Ovary (tissue), 9 donors: ENCODE results near the gene ISCA1. TPM values are rescaled to one million over a fixed set of nuclear protein-coding genes. Genes with fewer than 3 reads are reported as not detected.
"Not testable (repeated sequence)": the region's sequence is repeated elsewhere in the genome, so short reads cannot be mapped to it uniquely, and the experiment has no call there.

Source experiments
- DNase-seq, 5 donors: peaks; one replicate each; pipeline ENCODE4 v3.0.0-alpha.2; 2019 to 2020
- H3K27ac ChIP-seq, 2 donors: fragments of 200-600 bp; one replicate each; pipeline versions ENCODE4 v1.5.1 to v1.8.0; 2019 to 2022
- H3K27me3 ChIP-seq: fragments of 200-600 bp; one replicate; pipeline ENCODE4 v1.8.0; 2022
- H3K36me3 ChIP-seq: fragments of 200-600 bp; sonication (generic); one replicate; pipeline ENCODE4 v1.5.1; 2019
- H3K4me1 ChIP-seq: one replicate; pipeline ENCODE4 v1.8.1; 2013; ENCODE audit warnings: mild to moderate bottlenecking, moderate library complexity; ENCODE audit not compliant: insufficient read depth
- H3K4me3 ChIP-seq: fragments of 200-600 bp; sonication (generic); one replicate; pipeline ENCODE4 v1.5.1; 2017
- H3K9me3 ChIP-seq, 2 donors: fragments of 200-600 bp in 1 of 2; sonication (generic) in 1 of 2; one replicate each; pipeline versions ENCODE4 v1.5.1 to v1.8.1; 2013 to 2019; ENCODE audit warnings: mild to moderate bottlenecking in 1 of 2, moderate library complexity in 1 of 2
- CTCF ChIP-seq, 3 donors: fragments of 450-650 bp in 2 of 3; fragments of 200-600 bp in 1 of 3; IDR thresholded peaks; one replicate each; pipeline versions ENCODE4 v1.5.1 to v1.8.0; 2016 to 2022; ENCODE audit warnings: antibody characterized with exemption in 3 of 3, mild to moderate bottlenecking in 1 of 3
- EP300 ChIP-seq: sonication (generic); formaldehyde crosslinking; IDR thresholded peaks from one replicate; pipeline ENCODE4 v1.6.1; 2017; ENCODE audit warnings: antibody characterized with exemption
- POLR2A ChIP-seq: fragments of 450-650 bp; IDR thresholded peaks from one replicate; pipeline ENCODE4 v1.6.1; 2017; ENCODE audit warnings: antibody characterized with exemption, mild to moderate bottlenecking, moderate library complexity
- WGBS, 3 donors: extraction: QIAGEN DNeasy Blood & Tissue Kit in 1 of 3; methylation state at CpG; one replicate each; pipeline versions ENCODE4 v1.1.5 to v1.1.7; 2013 to 2017; 5-methylcytosine and 5-hydroxymethylcytosine counted together
- intact Hi-C, 4 donors: fragments of 100-400 bp; cut with DNase I; formaldehyde crosslinking; loops; one replicate each; pipeline versions ENCODE4 v1.11.0 to v1.15.1; 2022 to 2023
- polyA plus RNA-seq, 2 donors: library from polyadenylated mRNA; stranded (reverse); fragments of 200-250 nt in 1 of 2; fragments of 350-450 nt in 1 of 2; fragmentation: Illumina TruSeq in 1 of 2; extraction: RNeasy Lipid Tissue Mini Kit (QIAGEN cat#74804) in 1 of 2; gene quantifications; one replicate each; pipeline ENCODE4 v1.2.3, GENCODE V29; 2013 to 2014
- total RNA-seq, 7 donors: library from RNA; depleted of rRNA in 2 of 7; stranded (reverse); fragments of >200 nt in 2 of 7; fragmentation: NEBNext Ultra II Directional in 3 of 7; extraction: Animal tissue kit (Norgen Biotek cat#: 25700) in 3 of 7; gene quantifications; one replicate each; pipeline versions ENCODE4 v1.1.0 to v1.2.4, GENCODE V29; 2016 to 2023
- donor health status: DM: no; HTN: no; CAD: no; lungs with moderate emphysema.
- donor health status: DM: no; HTN: no; CAD: no.
- donor health status: Bipolar disorder and iron deficiency.
- donor health status: DM: yes; HTN: yes; CAD: no.
- donor health status: DM: no; HTN: no; CAD: no.
- donor health status: DM: yes; HTN: yes; CAD: no.

Gene ISCA1
- total and polyA plus RNA-seq, 9 donors, result 22.5 to 48.6 (median 32.0) TPM

- Histone ChIP-seq H3K9me3 (no peaks in the 10 kb centered on the region), H3K27me3 (no peaks in the 10 kb centered on the region), H3K36me3 (no peaks in the 10 kb centered on the region), H3K4me1 (no peaks in the 10 kb centered on the region), H3K27ac (peak overlapping the region in 1 of 2 donors; percentile 55), H3K4me3 (no peak overlapping the region)
- TF ChIP-seq CTCF (IDR thresholded peaks at IDR 0.05), result no peak
- TF ChIP-seq POLR2A, result no peak
- TF ChIP-seq EP300, result no peak
- WGBS, 3 donors, result 31 to 65% (median 47%) methylated on average over 11 of the region's 11 CpGs
- peak in 3 of 5 donors; percentile 18 to 47 (median 41) for DNase-seq
- intact Hi-C loops, result no loop called here
These were observed 16.5 kb upstream of the ISCA1 start for GRCh38 chr9:86298873-86299272.

- not testable (repeated sequence) for H3K4me3 ChIP-seq, H3K9me3 ChIP-seq, H3K27ac ChIP-seq, H3K27me3 ChIP-seq, H3K4me1 ChIP-seq, DNase-seq, H3K36me3 ChIP-seq
- 75 to 88% (median 81%) methylated on average over 6 of the region's 6 CpGs for WGBS, 3 donors
- intact Hi-C loops, result loop anchor here in 1 of 4 donors (5.0 kb wide), 1 partner anchor 42 kb away; no protein-coding TSS in a partner anchor
These were observed 8.0 kb upstream of the ISCA1 start for GRCh38 chr9:86290341-86290740.

- Histone ChIP-seq H3K4me1 (no peaks in the 10 kb centered on the region), H3K27me3 (no peaks in the 10 kb centered on the region), H3K36me3 (no peaks in the 10 kb centered on the region), H3K4me3 (no peak overlapping the region), H3K27ac (no peak overlapping the region), H3K9me3 (no peaks in the 10 kb centered on the region)
- intact Hi-C loops, result no loop called here
- WGBS, 3 donors, result 90 to 91% (median 91%) methylated on average over 6 of the region's 6 CpGs
- TF ChIP-seq CTCF (IDR thresholded peaks at IDR 0.05), result no peak
- no peak for TF ChIP-seq EP300
- no peak for TF ChIP-seq POLR2A
- no peak for DNase-seq
These were observed 6.3 kb upstream of the ISCA1 start for GRCh38 chr9:86288499-86289198.

GRCh38 chr9:86287013-86287412 lies 4.7 kb upstream of the ISCA1 start:
- intact Hi-C loops, result no loop called here
- 33 to 47% (median 47%) methylated on average over 7 of the region's 7 CpGs for WGBS, 3 donors
- TF ChIP-seq POLR2A (no peak), CTCF (IDR thresholded peaks at IDR 0.05) (no peak), EP300 (no peak)
- no peaks in the 10 kb centered on the region for H3K27me3 ChIP-seq
- no peak overlapping the region for H3K4me3 ChIP-seq
- no peaks in the 10 kb centered on the region for H3K4me1 ChIP-seq
- no peaks in the 10 kb centered on the region for H3K9me3 ChIP-seq
- peak in 2 of 5 donors; percentile 24 to 42 for DNase-seq
- no peaks in the 10 kb centered on the region for H3K36me3 ChIP-seq
- H3K27ac ChIP-seq, result no peak overlapping the region

- no peak overlapping the region for H3K27ac ChIP-seq
- no peak for DNase-seq
- intact Hi-C loops, result no loop called here
- H3K36me3 ChIP-seq, result no peaks in the 10 kb centered on the region
- no peaks in the 10 kb centered on the region for H3K4me1 ChIP-seq
- H3K9me3 ChIP-seq, result no peaks in the 10 kb centered on the region
- WGBS, 3 donors, result 44 to 59% (median 46%) methylated on average over 3 of the region's 3 CpGs
- no peak overlapping the region for H3K4me3 ChIP-seq
- no peak for TF ChIP-seq POLR2A
- no peak for TF ChIP-seq CTCF (IDR thresholded peaks at IDR 0.05)
- no peak for TF ChIP-seq EP300
- no peaks in the 10 kb centered on the region for H3K27me3 ChIP-seq
These were observed 3.9 kb upstream of the ISCA1 start for GRCh38 chr9:86286278-86286677.
